GM19193 (cell line): ENCODE results near the gene DDIT4L.

Experiments used
- POLR2A ChIP-seq: IDR thresholded peaks from 4 replicates; pipeline ENCODE4 v1.6.1; 2011; ENCODE audit not compliant: insufficient read depth, insufficient read length; ENCODE audit errors: extremely low read depth

DDIT4L gene

DNA sequence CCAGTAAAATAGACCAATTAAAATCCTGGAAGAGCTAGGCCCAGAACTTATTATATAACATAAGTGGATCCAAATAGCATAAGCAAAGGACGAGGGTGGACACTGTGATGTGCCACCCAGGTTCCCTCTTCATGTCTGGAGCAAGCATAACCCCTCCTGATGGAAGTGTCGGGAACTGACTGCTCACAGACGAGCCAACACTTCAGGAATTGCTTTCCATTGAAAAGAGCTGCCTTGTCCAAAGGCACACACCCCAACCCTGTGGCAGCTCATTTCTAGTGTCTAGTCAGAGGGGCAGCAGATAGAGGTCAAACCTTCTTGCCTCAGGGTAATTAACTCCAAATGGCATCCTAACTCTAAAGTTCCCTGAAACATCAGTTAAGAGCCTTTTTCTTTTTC lies 15.3 kb downstream of the DDIT4L start:
- TF ChIP-seq POLR2A = no peak

DNA sequence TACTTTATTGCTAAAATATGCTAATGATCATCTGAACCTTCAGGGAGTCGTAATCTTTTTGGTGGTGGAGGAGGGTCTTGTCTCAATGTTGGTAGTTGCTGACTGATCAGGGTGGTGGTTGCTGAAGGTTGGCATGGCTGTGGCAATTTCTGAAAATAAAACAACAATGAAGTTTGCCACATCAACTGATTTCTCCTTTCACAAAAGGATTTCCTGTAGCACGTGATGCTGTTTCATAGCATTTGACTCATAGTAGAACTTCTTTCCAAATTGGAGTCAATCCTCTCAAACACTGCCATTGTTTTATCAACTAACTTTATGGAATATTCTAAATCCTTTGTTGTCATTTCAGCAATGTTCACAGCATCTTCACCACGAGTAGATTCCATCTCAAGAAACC lies 19.3 kb downstream of the DDIT4L start:
- no peak for TF ChIP-seq POLR2A

DNA sequence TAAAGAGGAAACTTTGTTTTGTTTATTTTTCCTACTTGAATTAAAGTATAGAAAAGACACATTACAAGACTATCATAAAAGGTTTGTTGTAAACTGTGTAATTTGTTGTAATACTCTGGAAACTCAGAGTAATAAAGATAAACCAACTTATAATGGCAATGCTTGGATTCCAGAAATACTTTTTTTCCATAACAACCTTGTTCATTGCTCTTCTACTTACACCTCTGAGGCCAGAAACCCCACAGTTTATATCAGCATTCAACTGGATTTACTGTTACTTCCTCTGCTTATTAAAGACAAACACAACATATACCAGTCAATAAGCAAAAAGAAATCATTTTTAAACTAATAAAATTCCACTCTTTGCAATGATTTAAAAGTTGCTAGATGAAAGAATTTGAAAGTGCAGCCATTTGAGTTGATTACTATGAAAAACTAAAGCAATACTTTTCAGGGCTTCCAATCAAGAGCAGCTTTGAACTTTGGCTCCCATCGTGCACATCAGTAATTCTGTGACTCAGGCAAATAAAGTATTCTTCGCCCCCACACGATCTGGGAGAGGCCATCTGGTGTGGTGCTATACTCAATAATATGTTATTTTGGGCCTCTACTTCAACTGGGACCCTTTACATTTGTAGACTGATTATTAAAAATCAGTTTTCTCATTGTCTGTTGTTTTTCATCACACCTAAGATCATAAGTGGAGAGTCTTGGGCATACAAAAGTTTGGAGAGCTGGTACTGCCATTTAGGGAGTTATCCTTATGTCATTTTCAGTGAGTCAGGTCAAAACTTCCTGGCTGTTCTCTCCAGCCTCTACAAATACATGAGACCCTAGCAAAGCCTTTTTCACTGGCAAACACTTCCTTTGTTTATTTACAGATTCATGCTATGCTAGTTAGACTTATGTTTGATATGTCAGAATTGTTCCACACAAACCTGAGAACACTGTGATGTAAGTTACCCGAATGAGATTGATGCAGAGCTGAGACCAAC lies 20.5 kb downstream of the DDIT4L start:
- no peak for TF ChIP-seq POLR2A

DNA sequence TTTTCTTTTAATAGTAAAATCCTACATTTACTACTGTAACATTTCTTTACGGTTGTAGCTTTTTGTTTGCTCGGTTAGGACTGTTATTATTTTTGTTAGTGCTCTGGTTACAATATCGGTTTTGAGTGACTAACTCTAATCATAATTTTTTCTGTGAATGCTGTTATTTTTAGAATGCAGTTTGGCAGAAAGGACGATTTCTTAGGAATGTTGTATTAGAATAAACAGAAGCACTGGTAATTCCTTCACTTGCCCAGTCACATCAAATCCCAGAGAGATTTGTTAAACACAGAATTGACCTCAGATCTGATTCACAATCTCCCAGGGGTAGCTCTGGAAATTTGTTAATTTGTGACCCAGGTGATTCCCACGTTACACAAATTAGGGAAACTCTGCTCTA lies 21.7 kb downstream of the DDIT4L start:
- no peak for TF ChIP-seq POLR2A

DNA sequence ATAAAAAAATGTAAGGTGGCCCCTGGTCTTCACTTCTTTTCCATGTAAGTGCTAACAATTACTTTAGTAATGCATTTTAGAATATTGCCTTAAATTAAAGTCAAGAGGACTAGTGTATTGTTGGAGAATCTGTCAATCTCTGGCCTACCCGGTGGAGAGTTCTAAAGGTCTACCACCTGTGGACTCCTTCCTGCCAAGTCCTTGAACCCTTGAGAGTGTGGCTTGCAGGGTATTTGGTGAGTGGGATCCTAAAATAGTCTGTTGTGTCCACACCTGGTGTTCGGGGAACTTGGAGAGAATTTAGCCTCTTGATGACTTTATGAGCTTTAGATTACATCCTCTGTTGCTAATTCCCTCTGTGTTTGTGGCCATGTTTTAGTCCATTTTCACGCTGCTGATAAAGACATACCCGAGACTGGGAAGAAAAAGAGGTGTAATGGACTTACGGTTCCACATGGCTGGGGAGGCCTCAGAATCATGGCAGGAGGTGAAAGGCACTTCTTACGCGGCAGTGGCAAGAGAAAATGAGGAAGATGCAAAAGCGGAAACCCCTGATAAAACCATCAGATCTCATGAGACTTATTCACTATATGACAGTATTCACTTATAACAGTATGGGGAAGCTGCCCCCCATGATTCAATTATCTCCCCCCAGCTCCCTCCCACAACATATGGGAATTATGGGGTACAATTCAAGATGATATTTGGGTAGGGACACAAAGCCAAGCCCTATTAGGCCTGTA lies 23.8 kb downstream of the DDIT4L start:
- no peak for TF ChIP-seq POLR2A

DNA sequence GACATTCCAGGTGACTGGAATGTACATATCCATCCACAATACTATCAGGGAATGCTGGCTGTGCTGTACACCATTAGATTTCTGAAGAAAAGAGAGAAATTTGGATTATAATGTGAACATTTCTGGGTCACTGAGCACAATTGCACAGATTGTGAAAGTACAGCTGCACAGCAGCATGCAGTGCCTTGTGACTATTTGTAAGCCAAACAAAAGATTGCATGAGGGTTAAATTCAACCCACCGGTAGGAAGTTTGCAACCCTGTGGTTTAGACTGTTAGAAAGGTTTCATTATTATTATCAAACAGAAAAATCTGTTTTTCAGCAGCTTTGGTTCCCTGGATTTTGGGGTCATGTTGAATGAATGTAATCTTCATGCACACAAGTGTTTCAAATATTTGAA lies 24.5 kb downstream of the DDIT4L start:
- TF ChIP-seq POLR2A = no peak

DNA sequence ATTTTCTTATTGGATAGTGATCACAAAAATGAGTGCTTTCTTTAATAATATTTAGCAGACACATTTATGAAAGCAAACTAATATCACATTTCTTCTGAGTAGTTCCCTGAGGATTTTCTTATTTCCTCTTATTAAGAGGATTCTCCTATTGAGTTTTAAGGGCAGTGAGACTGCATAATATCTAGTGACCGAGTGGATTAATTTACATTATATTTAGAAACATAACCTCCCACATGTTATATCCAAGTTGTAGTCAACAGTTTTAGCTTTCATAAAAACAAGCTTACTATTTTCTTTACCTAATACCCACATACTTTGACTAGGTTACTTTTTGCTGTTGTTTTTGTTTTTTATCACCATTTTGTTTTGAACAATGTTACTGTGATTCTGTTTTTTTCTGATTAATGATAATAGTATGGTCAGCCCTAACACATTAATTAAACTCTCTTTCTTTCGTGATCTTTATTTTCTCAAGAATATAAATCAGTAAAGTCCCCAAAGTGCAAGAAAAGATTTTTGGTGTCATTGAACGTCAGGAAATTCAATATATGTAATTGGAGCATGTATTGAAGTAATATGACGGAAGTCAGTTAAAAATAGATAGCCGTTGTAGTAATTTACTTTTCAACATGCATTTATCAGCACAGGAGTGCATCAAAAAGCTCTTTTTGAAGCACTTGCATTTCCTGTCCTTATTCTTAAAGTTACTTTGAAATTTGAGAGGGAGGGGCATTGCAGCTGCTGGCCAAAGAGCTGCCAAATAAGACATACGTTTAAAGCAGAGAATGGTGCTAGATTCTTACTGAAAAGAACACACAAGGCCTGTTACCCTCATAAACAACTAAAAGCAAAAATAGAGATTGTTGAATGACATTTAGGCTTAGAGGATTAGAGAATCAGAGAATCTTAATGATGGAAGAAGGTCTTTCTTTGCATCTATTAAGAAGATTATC lies 25.2 kb downstream of the DDIT4L start:
- no peak for TF ChIP-seq POLR2A

DNA sequence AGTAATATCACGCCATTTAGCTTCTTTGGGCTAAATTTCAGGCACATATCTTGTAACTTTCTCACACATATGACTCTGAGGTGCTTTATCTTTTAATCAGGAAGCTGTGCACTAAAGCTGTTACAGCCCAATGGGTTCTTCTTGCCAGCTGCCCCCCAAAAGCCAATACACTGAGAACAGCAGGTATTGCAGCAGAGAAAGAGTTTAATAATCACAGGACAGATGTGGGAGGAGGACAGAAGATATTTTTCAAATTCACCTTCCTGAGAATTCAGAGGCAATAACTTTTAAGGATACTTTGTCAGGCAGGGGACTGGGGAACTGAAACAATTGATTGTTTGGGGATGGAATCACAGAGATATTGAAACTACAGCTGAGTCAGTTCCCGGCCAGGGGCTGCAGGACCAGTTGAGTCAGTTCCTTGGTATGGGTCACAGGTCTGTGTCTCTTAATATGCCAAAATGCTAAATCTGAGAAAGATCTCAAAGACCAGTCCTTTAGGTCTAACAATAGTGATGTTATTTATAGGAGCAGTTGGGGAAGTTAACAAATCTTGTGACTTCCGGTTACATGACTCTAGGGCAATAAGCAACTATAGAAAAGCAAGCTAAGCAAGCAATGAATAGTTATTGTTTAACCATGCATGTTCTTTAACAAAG lies 28.1 kb downstream of the DDIT4L start:
- TF ChIP-seq POLR2A = no peak

DNA sequence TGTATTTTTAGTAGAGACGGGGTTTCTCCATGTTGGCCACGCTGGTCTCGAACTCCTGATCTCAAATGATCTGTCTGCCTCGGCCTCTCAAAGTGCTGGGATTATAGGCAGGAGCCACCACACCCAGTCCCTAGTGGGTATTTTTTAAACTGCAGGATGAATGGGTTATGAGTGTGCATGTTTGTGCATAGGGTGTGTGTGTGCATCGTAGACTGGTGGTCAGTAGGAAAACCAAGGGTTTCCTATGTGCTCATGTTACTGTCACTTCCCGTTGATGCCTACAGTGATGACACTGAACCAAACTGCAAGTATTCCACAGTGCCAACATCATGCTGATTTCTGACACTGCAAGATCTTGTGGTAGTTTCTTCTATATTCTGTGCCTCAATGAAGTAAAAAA lies 41.1 kb downstream of the DDIT4L start:
- TF ChIP-seq POLR2A = no peak

DNA sequence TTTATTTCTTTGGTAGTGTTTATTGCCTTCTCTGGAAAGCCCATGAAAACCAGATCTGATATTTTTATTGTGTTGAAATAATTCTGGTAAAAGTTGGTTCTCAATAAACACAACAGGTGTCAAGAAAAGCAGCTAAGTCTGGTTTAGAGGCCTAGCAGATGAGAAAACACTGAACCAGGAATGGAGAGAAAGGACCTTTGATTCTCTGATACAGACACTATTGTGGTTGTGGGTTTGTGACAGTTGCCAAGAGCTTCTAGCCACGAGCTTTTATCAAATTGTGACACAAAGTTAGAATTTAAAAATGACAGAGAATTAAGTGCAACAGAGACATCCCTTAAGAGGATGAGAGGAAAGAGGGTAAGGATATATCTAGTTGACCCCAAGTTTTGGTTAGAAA lies 42.6 kb downstream of the DDIT4L start:
- TF ChIP-seq POLR2A = no peak

DNA sequence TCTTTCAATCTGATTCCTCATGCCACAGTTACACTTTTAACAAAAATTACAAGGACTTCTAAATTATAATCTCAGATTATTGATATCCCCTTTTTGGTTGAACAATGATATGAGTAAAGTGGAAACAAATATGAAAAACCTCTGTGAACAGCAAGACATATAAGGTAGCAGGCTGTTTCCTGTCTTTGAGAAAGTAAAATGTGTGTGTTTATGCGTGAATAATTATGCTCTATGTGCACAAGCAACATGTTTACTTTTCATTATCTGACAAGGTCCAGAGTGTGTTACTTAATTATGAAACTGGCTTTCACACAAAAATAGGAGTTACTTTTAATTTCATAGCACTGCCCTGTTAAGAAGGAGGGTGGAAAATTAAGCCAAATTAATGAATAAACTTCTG lies 43.1 kb downstream of the DDIT4L start:
- no peak for TF ChIP-seq POLR2A

DNA sequence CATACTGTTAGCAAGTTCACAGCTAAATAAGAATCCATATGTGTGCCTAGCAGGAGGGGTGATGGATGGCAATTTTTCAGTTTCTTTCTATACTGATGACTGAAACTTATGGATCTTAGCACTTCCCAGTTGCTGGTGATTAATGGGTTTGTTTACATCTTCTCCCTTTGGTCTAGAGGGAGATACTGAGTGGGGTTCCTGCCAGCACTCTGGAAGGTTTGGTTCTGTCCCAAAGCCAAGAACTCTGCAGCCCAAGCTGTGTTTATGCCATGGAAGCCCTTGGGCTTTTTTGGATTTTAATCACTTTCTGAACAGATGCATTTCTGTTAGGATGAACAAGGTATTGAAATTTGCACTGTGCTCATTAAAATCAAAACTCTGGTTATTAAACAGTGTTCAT lies 43.5 kb downstream of the DDIT4L start:
- TF ChIP-seq POLR2A = no peak
